Karpas-422 (cell line): ENCODE measurements around the gene ATP13A2. TPM values are rescaled to one million over a fixed set of nuclear protein-coding genes. Genes with fewer than 3 reads are reported as not detected.

Experiments used
- DNase-seq: peaks from one replicate; pipeline ENCODE4 v3.0.0-alpha.2; 2015
- H2AFZ ChIP-seq: fragments of 200-600 bp; sonication (generic); 2 replicates; pipeline ENCODE4 v1.6.1; 2014; ENCODE audit warnings: antibody characterized with exemption, low read length, mixed read lengths
- H3K27ac ChIP-seq: fragments of 200-600 bp; sonication (generic); 2 replicates; pipeline ENCODE4 v1.5.1; 2014; ENCODE audit warnings: mild to moderate bottlenecking, low read length, moderate library complexity
- H3K27me3 ChIP-seq: fragments of 200-600 bp; sonication (generic); 2 replicates; pipeline ENCODE4 v1.6.1; 2014; ENCODE audit warnings: low read length, mixed read lengths
- H3K36me3 ChIP-seq: fragments of 200-600 bp; sonication (generic); 2 replicates; pipeline ENCODE4 v1.6.1; 2014; ENCODE audit warnings: low read length, mixed read lengths; ENCODE audit not compliant: insufficient read depth
- H3K4me1 ChIP-seq: fragments of 200-600 bp; sonication (generic); 2 replicates; pipeline ENCODE4 v1.6.1; 2014; ENCODE audit warnings: mild to moderate bottlenecking, low read length, mixed read lengths
- H3K4me2 ChIP-seq: fragments of 200-600 bp; sonication (generic); 2 replicates; pipeline ENCODE4 v1.6.1; 2014; ENCODE audit warnings: low read length, low read depth, mild to moderate bottlenecking; ENCODE audit not compliant: poor library complexity, severe bottlenecking
- H3K4me3 ChIP-seq: fragments of 200-600 bp; sonication (generic); 2 replicates; pipeline ENCODE4 v1.5.1; 2014; ENCODE audit warnings: mild to moderate bottlenecking, antibody characterized with exemption, low read length, mixed read lengths
- H3K79me2 ChIP-seq: fragments of 200-600 bp; sonication (generic); 2 replicates; pipeline ENCODE4 v1.6.1; 2014; ENCODE audit warnings: mild to moderate bottlenecking, low read length, mixed read lengths
- H3K9ac ChIP-seq: fragments of 200-600 bp; sonication (generic); 2 replicates; pipeline ENCODE4 v1.6.0; 2014; ENCODE audit warnings: low read length
- H3K9me2 ChIP-seq: fragments of 200-600 bp; sonication (generic), shearing (Covaris generic); replicated peaks from 2 replicates; pipeline ENCODE4 v1.6.0; 2014; ENCODE audit warnings: mild to moderate bottlenecking, low read length, moderate library complexity; ENCODE audit not compliant: insufficient read depth
- H3K9me3 ChIP-seq: fragments of 300-700, 200-600 bp; sonication (generic); 2 replicates; pipeline ENCODE4 v1.6.1; 2014; ENCODE audit warnings: low read length, mixed read lengths
- H4K20me1 ChIP-seq: fragments of 200-600 bp; sonication (generic); 2 replicates; pipeline ENCODE4 v1.6.1; 2014; ENCODE audit warnings: mild to moderate bottlenecking, antibody characterized with exemption, low read length, low read depth; ENCODE audit not compliant: insufficient read depth
- total RNA-seq: library from RNA; depleted of rRNA; stranded (reverse); fragments of >200 nt; shearing (Covaris generic); gene quantifications from 2 replicates; pipeline ENCODE4 v1.2.3, GENCODE V29; 2014; ENCODE audit warnings: low replicate concordance

Gene ATP13A2
- total RNA-seq, 1 experiment from 2014 or later, result 13.6 TPM

GRCh38 chr1:17014671-17015567, 3.2 kb upstream of the ATP13A2 start:
- no peaks in the 10 kb centered on the region for H3K79me2 ChIP-seq
- no peak overlapping the region for H3K4me3 ChIP-seq
- H3K9ac ChIP-seq, result no peak overlapping the region
- H3K36me3 ChIP-seq, result peaks cover 3% of the 10 kb centered on the region; the same call in 1 of the 2 replicates
- peaks cover 10% of the 10 kb centered on the region; the same call in 1 of the 2 replicates for H4K20me1 ChIP-seq
- H3K27me3 ChIP-seq, result no peaks in the 10 kb centered on the region
- H2AFZ ChIP-seq, result no peak overlapping the region
- no peak overlapping the region for H3K27ac ChIP-seq
- H3K4me2 ChIP-seq, result no peak overlapping the region
- H3K4me1 ChIP-seq, result peaks cover 18% of the 10 kb centered on the region
- H3K9me2 ChIP-seq, result no peaks in the 10 kb centered on the region
- no peaks in the 10 kb centered on the region for H3K9me3 ChIP-seq
- no peak for DNase-seq

GRCh38 chr1:17013491-17014320, 2.0 kb upstream of the ATP13A2 start:
- H3K4me3 ChIP-seq, result no peak overlapping the region
- no peak for DNase-seq
- H4K20me1 ChIP-seq, result peaks cover 15% of the 10 kb centered on the region; the same call in 1 of the 2 replicates

GRCh38 chr1:17012775-17013490, 1.2 kb upstream of the ATP13A2 start:
- Histone ChIP-seq H3K4me1 (peaks cover 22% of the 10 kb centered on the region), H2AFZ (no peak overlapping the region), H3K9me2 (no peaks in the 10 kb centered on the region), H3K4me3 (no peak overlapping the region), H3K27ac (no peak overlapping the region), H3K4me2 (no peak overlapping the region), H3K27me3 (no peaks in the 10 kb centered on the region), H4K20me1 (peaks cover 15% of the 10 kb centered on the region; the same call in 1 of the 2 replicates), H3K9me3 (no peaks in the 10 kb centered on the region), H3K79me2 (no peaks in the 10 kb centered on the region), H3K9ac (no peak overlapping the region), H3K36me3 (no peaks in the 10 kb centered on the region)
- no peak for DNase-seq

More at GRCh38 chr1:17013491-17014320, 2.0 kb upstream of the ATP13A2 start:
- no peaks in the 10 kb centered on the region for H3K27me3 ChIP-seq
- no peaks in the 10 kb centered on the region for H3K79me2 ChIP-seq
- H3K36me3 ChIP-seq, result no peaks in the 10 kb centered on the region; the same call in 1 of the 2 replicates
- no peaks in the 10 kb centered on the region for H3K9me3 ChIP-seq
- peaks cover 22% of the 10 kb centered on the region for H3K4me1 ChIP-seq
- no peak overlapping the region for H2AFZ ChIP-seq
- no peaks in the 10 kb centered on the region for H3K9me2 ChIP-seq
- no peak overlapping the region for H3K4me2 ChIP-seq
- no peak overlapping the region for H3K9ac ChIP-seq
- H3K27ac ChIP-seq, result no peak overlapping the region

GRCh38 chr1:17011092-17011438, 663 bp downstream of the ATP13A2 start:
- Histone ChIP-seq H3K4me1 (peaks cover 22% of the 10 kb centered on the region), H3K27ac (no peak overlapping the region), H3K79me2 (no peaks in the 10 kb centered on the region), H2AFZ (peak overlapping the region; percentile 90), H3K36me3 (no peaks in the 10 kb centered on the region), H3K4me2 (peak overlapping the region; percentile 92), H3K9me2 (no peaks in the 10 kb centered on the region), H3K9ac (peak overlapping the region; percentile 78), H3K27me3 (no peaks in the 10 kb centered on the region), H4K20me1 (peaks cover 15% of the 10 kb centered on the region; the same call in 1 of the 2 replicates), H3K9me3 (no peaks in the 10 kb centered on the region), H3K4me3 (peak overlapping the region; percentile 96)
- DNase-seq, result no peak

- peaks cover 15% of the 10 kb centered on the region; the same call in 1 of the 2 replicates for H4K20me1 ChIP-seq
- DNase-seq, result no peak
- H3K27ac ChIP-seq, result no peak overlapping the region
- H3K27me3 ChIP-seq, result no peaks in the 10 kb centered on the region
- no peak overlapping the region for H3K9ac ChIP-seq
- H3K4me1 ChIP-seq, result peaks cover 22% of the 10 kb centered on the region
- no peaks in the 10 kb centered on the region for H3K9me3 ChIP-seq
- H2AFZ ChIP-seq, result no peak overlapping the region
- H3K9me2 ChIP-seq, result no peaks in the 10 kb centered on the region
- H3K4me3 ChIP-seq, result no peak overlapping the region
- H3K79me2 ChIP-seq, result no peaks in the 10 kb centered on the region
- no peak overlapping the region for H3K4me2 ChIP-seq
- H3K36me3 ChIP-seq, result no peaks in the 10 kb centered on the region
Observed at GRCh38 chr1:17009706-17010105, 2.0 kb downstream of the ATP13A2 start.

- no peak overlapping the region for H3K4me3 ChIP-seq
- DNase-seq, result no peak
- no peak overlapping the region for H3K27ac ChIP-seq
- H2AFZ ChIP-seq, result no peak overlapping the region
- H4K20me1 ChIP-seq, result peaks cover 15% of the 10 kb centered on the region; the same call in 1 of the 2 replicates
- H3K4me2 ChIP-seq, result no peak overlapping the region
- no peaks in the 10 kb centered on the region for H3K9me3 ChIP-seq
- no peaks in the 10 kb centered on the region for H3K9me2 ChIP-seq
- H3K27me3 ChIP-seq, result no peaks in the 10 kb centered on the region
- H3K36me3 ChIP-seq, result no peaks in the 10 kb centered on the region
- H3K79me2 ChIP-seq, result no peaks in the 10 kb centered on the region
- H3K4me1 ChIP-seq, result peaks cover 22% of the 10 kb centered on the region
- no peak overlapping the region for H3K9ac ChIP-seq
Observed at GRCh38 chr1:17008208-17008855, 3.4 kb downstream of the ATP13A2 start.

- Histone ChIP-seq H2AFZ (no peak overlapping the region), H3K4me2 (no peak overlapping the region), H3K79me2 (no peaks in the 10 kb centered on the region), H3K9me2 (no peaks in the 10 kb centered on the region), H3K27ac (no peak overlapping the region), H3K36me3 (no peaks in the 10 kb centered on the region), H3K9me3 (no peaks in the 10 kb centered on the region), H3K27me3 (no peaks in the 10 kb centered on the region), H3K9ac (no peak overlapping the region), H3K4me1 (peaks cover 19% of the 10 kb centered on the region), H4K20me1 (peaks cover 15% of the 10 kb centered on the region; the same call in 1 of the 2 replicates), H3K4me3 (no peak overlapping the region)
- DNase-seq, result no peak
Observed at GRCh38 chr1:17007121-17007520, 4.6 kb downstream of the ATP13A2 start.
